ENCODE results near the gene GRIK5. TPM values are rescaled to one million over a fixed set of nuclear protein-coding genes. Genes with fewer than 3 reads are reported as not detected.

Gene GRIK5
- total RNA-seq, 1 donor, result under 0.01 TPM

GRCh38 chr19:41991025-41991424 is 79.0 kb downstream of the GRIK5 start:
- DNase-seq (ENCODE audit: insufficient read length, low spot score, missing footprints), result peak; percentile 44
- Histone ChIP-seq H3K79me2 (ENCODE audit: insufficient read depth, low read length) (no peaks in the 10 kb centered on the region), H3K36me3 (ENCODE audit: insufficient read depth, low read length) (no peaks in the 10 kb centered on the region), H4K20me1 (ENCODE audit: insufficient read depth, low read length) (no peaks in the 10 kb centered on the region), H3K27me3 (ENCODE audit: insufficient read depth, low read length) (peaks cover 31% of the 10 kb centered on the region), H3K27ac (ENCODE audit: low read depth, low read length) (no peak overlapping the region), H3K9me3 (ENCODE audit: low read depth, low read length) (no peaks in the 10 kb centered on the region), H2AFZ (ENCODE audit: low read length) (no peak overlapping the region), H3K4me2 (ENCODE audit: insufficient read depth, low read length) (no peak overlapping the region), H3K4me3 (ENCODE audit: insufficient read depth, low read length) (no peak overlapping the region), H3K4me1 (ENCODE audit: insufficient read depth, low read length) (no peaks in the 10 kb centered on the region)
- no peak for TF ChIP-seq CTCF (IDR thresholded peaks at IDR 0.05; ENCODE audit: extremely low read depth, low read depth, low read length)

GRCh38 chr19:41990615-41991014 is 79.4 kb downstream of the GRIK5 start:
- Histone ChIP-seq H3K27me3 (ENCODE audit: insufficient read depth, low read length) (peaks cover 29% of the 10 kb centered on the region), H3K27ac (ENCODE audit: low read depth, low read length) (no peak overlapping the region), H3K36me3 (ENCODE audit: insufficient read depth, low read length) (no peaks in the 10 kb centered on the region), H3K4me2 (ENCODE audit: insufficient read depth, low read length) (no peak overlapping the region), H3K4me1 (ENCODE audit: insufficient read depth, low read length) (no peaks in the 10 kb centered on the region), H4K20me1 (ENCODE audit: insufficient read depth, low read length) (no peaks in the 10 kb centered on the region), H3K79me2 (ENCODE audit: insufficient read depth, low read length) (no peaks in the 10 kb centered on the region), H2AFZ (ENCODE audit: low read length) (no peak overlapping the region), H3K9me3 (ENCODE audit: low read depth, low read length) (no peaks in the 10 kb centered on the region), H3K4me3 (ENCODE audit: insufficient read depth, low read length) (no peak overlapping the region)
- TF ChIP-seq CTCF (IDR thresholded peaks at IDR 0.05; ENCODE audit: extremely low read depth, low read depth, low read length), result no peak
- no peak for DNase-seq (ENCODE audit: insufficient read length, low spot score, missing footprints)

- DNase-seq (ENCODE audit: insufficient read length, low spot score, missing footprints), result peak; percentile 77
- H3K36me3 ChIP-seq (ENCODE audit: insufficient read depth, low read length), result no peaks in the 10 kb centered on the region
- no peak overlapping the region for H2AFZ ChIP-seq (ENCODE audit: low read length)
- peaks cover 26% of the 10 kb centered on the region for H3K27me3 ChIP-seq (ENCODE audit: insufficient read depth, low read length)
- no peak overlapping the region for H3K27ac ChIP-seq (ENCODE audit: low read depth, low read length)
- no peaks in the 10 kb centered on the region for H3K79me2 ChIP-seq (ENCODE audit: insufficient read depth, low read length)
- no peaks in the 10 kb centered on the region for H4K20me1 ChIP-seq (ENCODE audit: insufficient read depth, low read length)
- no peak overlapping the region for H3K4me3 ChIP-seq (ENCODE audit: insufficient read depth, low read length)
- TF ChIP-seq CTCF (IDR thresholded peaks at IDR 0.05; ENCODE audit: extremely low read depth, low read depth, low read length), result no peak
- H3K4me2 ChIP-seq (ENCODE audit: insufficient read depth, low read length), result no peak overlapping the region
- H3K9me3 ChIP-seq (ENCODE audit: low read depth, low read length), result no peaks in the 10 kb centered on the region
- no peaks in the 10 kb centered on the region for H3K4me1 ChIP-seq (ENCODE audit: insufficient read depth, low read length)
Observed at GRCh38 chr19:41990028-41990427, 80.0 kb downstream of the GRIK5 start.

- DNase-seq (ENCODE audit: insufficient read length, low spot score, missing footprints), result no peak
- no peak overlapping the region for H3K4me3 ChIP-seq (ENCODE audit: insufficient read depth, low read length)
- TF ChIP-seq CTCF (IDR thresholded peaks at IDR 0.05; ENCODE audit: extremely low read depth, low read depth, low read length), result no peak
- H3K4me2 ChIP-seq (ENCODE audit: insufficient read depth, low read length), result no peak overlapping the region
- no peaks in the 10 kb centered on the region for H3K79me2 ChIP-seq (ENCODE audit: insufficient read depth, low read length)
- H3K4me1 ChIP-seq (ENCODE audit: insufficient read depth, low read length), result no peaks in the 10 kb centered on the region
- no peak overlapping the region for H3K27ac ChIP-seq (ENCODE audit: low read depth, low read length)
- H3K27me3 ChIP-seq (ENCODE audit: insufficient read depth, low read length), result peaks cover 25% of the 10 kb centered on the region
- H2AFZ ChIP-seq (ENCODE audit: low read length), result no peak overlapping the region
- H3K9me3 ChIP-seq (ENCODE audit: low read depth, low read length), result no peaks in the 10 kb centered on the region
- H3K36me3 ChIP-seq (ENCODE audit: insufficient read depth, low read length), result no peaks in the 10 kb centered on the region
- H4K20me1 ChIP-seq (ENCODE audit: insufficient read depth, low read length), result no peaks in the 10 kb centered on the region
Observed at GRCh38 chr19:41988947-41989346, 81.1 kb downstream of the GRIK5 start.
